Activated CD4-positive, alpha-beta T cell treated with anti-CD3 and anti-CD28 coated beads, Interleukin-2, Interleukin-6, amounts not matched to agents 100 ng/mL and 50 ng/mL, durations not matched to agents 16 hours and 8 hours (primary cell): ENCODE measurements around the gene ADRA2B.
A peak's percentile ranks its signal among the peaks of the same experiment; 100 is the strongest.
"Not testable (repeated sequence)": the region's sequence is repeated elsewhere in the genome, so short reads cannot be mapped to it uniquely, and the experiment has no call there.

Experiments
- DNase-seq: peaks from one replicate; pipeline ENCODE4 v3.0.0-alpha.2; 2020

The ADRA2B gene

DNA sequence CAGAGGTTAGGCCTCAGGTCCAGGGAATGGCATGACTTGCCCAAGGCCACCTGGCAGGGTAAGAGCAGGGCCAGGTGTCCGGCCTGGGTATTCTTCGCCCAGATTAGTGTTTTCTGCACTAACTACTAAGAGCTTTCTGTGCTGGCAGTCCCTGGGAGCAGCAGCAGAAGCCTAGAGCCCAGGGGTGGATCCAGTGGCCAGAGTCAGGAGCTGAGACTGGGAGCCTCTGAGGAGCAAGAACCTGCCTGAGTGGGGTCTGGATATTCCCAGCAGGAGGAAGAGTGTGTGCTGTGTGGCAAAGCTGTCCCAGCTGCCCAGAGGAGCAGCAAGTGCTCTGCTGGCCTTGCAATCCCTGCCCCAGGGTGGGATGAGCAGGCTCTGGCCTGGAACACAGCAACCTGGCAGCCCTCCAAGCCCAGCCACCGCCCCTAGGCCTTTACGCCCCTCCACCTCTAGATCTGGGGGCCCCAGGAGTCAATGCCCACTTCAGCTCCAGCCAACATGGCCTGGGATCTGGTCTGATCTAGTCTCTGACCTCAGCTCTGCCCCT, 50.9 kb downstream of the ADRA2B start:
- no peak for DNase-seq

GRCh38 chr2:96064760-96065159, 51.6 kb downstream of the ADRA2B start:
- not testable (repeated sequence) for DNase-seq

- DNase-seq, result not testable (repeated sequence)
Observed at GRCh38 chr2:96064047-96064675, 52.2 kb downstream of the ADRA2B start.

- peak; percentile 69 for DNase-seq
Observed at GRCh38 chr2:96063116-96063899, 53.1 kb downstream of the ADRA2B start.
